Neural progenitor cell (in vitro differentiated cells): ENCODE data around the gene MXRA8.

Experiments
- EZH2 ChIP-seq: fragments of 200-600 bp; sonication (generic); IDR thresholded peaks from 2 replicates; pipeline ENCODE4 v1.6.1; 2017; ENCODE audit warnings: antibody characterized with exemption, mild to moderate bottlenecking, moderate library complexity
- EZH2phosphoT487 ChIP-seq: fragments of 200-600 bp; sonication (generic); IDR thresholded peaks from 2 replicates; pipeline ENCODE4 v1.6.1; 2017; ENCODE audit warnings: antibody characterized with exemption

GRCh38 chr1:1399187-1399871 is 41.0 kb upstream of the MXRA8 start, which contains the start of gene CCNL2:
- peak; percentile 39 for TF ChIP-seq EZH2
- no peak for TF ChIP-seq EZH2phosphoT487
